Lung microvascular endothelial cell (primary cell): Measurements from ENCODE around the gene TYW1B. TPM values are rescaled to one million over a fixed set of nuclear protein-coding genes. Genes with fewer than 3 reads are reported as not detected.
"Not testable (repeated sequence)": the region's sequence is repeated elsewhere in the genome, so short reads cannot be mapped to it uniquely, and the experiment has no call there.

Source experiments
- DNase-seq, 2 donors: peaks; one replicate each; pipeline versions ENCODE4 v3.0.0 to v3.0.0-alpha.2; 2010; ENCODE audit warnings: low read depth in 2 of 2
- total RNA-seq: library from RNA; depleted of rRNA; stranded (reverse); fragments of >200 nt; gene quantifications from 2 replicates; pipeline ENCODE4 v1.2.1, GENCODE V29; 2014

TYW1B gene
- total RNA-seq, 1 donor from 2014 or later, result 5.4 TPM

GRCh38 chr7:72754312-72754711, 73.7 kb downstream of the TYW1B start:
- DNase-seq, result no peak

- DNase-seq, result no peak
Observed at GRCh38 chr7:72753781-72754180, 74.2 kb downstream of the TYW1B start.

- DNase-seq, result not testable (repeated sequence)
Observed at GRCh38 chr7:72753229-72753628, 74.8 kb downstream of the TYW1B start.

GRCh38 chr7:72751978-72752377, 76.0 kb downstream of the TYW1B start:
- DNase-seq, result peak; percentile 53 to 71

- no peak for DNase-seq
Observed at GRCh38 chr7:72751378-72751777, 76.6 kb downstream of the TYW1B start.

- not testable (repeated sequence) for DNase-seq
Observed at GRCh38 chr7:72748649-72749048, 79.4 kb downstream of the TYW1B start.

GRCh38 chr7:72744244-72744926, 83.6 kb downstream of the TYW1B start:
- DNase-seq, result peak in 1 of 2 donors; percentile 25

GRCh38 chr7:72743801-72744200, 84.2 kb downstream of the TYW1B start:
- not testable (repeated sequence) for DNase-seq

- not testable (repeated sequence) for DNase-seq
Observed at GRCh38 chr7:72739716-72740115, 88.3 kb downstream of the TYW1B start.

- DNase-seq, result not testable (repeated sequence)
Observed at GRCh38 chr7:72735855-72736254, 92.1 kb downstream of the TYW1B start.

GRCh38 chr7:72730815-72731214, 97.2 kb downstream of the TYW1B start:
- DNase-seq, result not testable (repeated sequence)

GRCh38 chr7:72730384-72730783, 97.6 kb downstream of the TYW1B start:
- DNase-seq, result not testable (repeated sequence)

- not testable (repeated sequence) for DNase-seq
Observed at GRCh38 chr7:72729130-72729529, 98.9 kb downstream of the TYW1B start.

GRCh38 chr7:72722694-72723093, 105.3 kb downstream of the TYW1B start:
- not testable (repeated sequence) for DNase-seq

GRCh38 chr7:72720890-72721289, 107.1 kb downstream of the TYW1B start:
- DNase-seq, result not testable (repeated sequence)

GRCh38 chr7:72717252-72717774, 110.7 kb downstream of the TYW1B start:
- DNase-seq, result peak in 1 of 2 donors; percentile 84

- not testable (repeated sequence) for DNase-seq
Observed at GRCh38 chr7:72711927-72712326, 116.1 kb downstream of the TYW1B start.

GRCh38 chr7:72710983-72711382, 117.0 kb downstream of the TYW1B start:
- no peak for DNase-seq

GRCh38 chr7:72709909-72710308, 118.1 kb downstream of the TYW1B start:
- DNase-seq, result no peak

- not testable (repeated sequence) for DNase-seq
Observed at GRCh38 chr7:72708371-72709050, 119.5 kb downstream of the TYW1B start.

- DNase-seq, result no peak
Observed at GRCh38 chr7:72706521-72706920, 121.5 kb downstream of the TYW1B start.

GRCh38 chr7:72705693-72706092, 122.3 kb downstream of the TYW1B start:
- DNase-seq, result not testable (repeated sequence)

- no peak for DNase-seq
Observed at GRCh38 chr7:72704894-72705293, 123.1 kb downstream of the TYW1B start.
